Measurements from ENCODE around the gene GREB1. TPM values are rescaled to one million over a fixed set of nuclear protein-coding genes. Genes with fewer than 3 reads are reported as not detected.

GREB1 gene
- total and polyA plus RNA-seq, 2 donors: 0.24 to 0.43 TPM

DNA sequence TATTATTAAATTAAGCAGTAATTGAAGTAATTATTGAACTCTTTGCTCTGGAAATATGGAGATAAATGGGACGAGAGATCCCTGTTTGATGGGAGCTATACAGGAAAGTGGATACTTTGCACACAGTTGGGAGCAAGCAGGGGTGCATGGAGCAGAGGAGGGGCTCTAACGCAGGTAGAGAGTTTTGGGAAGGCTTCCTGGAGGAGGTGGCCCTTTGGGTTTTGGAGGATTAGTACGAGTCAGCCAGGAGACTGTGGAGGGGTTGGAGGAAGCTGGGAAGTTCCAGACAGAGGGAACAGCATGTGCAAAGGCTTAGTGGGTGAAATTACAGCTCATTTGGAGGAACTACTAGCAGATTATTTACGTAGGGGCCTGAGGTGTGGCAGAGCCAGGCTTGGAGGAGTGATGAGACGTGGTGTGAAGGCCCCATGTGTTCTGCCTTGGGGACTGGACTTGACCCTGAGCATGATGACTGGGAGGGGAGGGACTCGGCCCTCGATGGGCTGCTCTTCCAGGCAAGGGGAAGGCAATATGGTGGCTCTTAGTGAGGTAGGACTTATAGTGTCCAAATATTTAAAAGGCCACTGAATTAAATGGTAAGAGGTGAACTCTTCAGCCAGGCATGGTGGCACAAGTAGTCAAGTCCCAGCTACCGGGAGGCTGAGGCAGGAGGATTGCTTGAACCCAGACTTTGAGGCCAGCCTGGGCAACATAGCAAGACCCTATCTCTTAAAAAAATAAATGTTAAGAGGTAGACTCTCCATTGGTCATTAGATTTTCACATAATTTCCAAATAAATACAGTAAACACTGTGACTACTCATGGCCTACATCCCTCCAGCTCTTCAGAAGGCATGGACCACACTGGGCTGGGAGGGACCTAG, 30.2 kb downstream of the GREB1 start:
- no peak overlapping the region for H3K27ac ChIP-seq (ENCODE audit: low read depth in 1 of 2, low read length in 1 of 2)
- H3K4me3 ChIP-seq (ENCODE audit: low read length in 2 of 2): no peak overlapping the region
- peaks cover 0 to 7% of the 10 kb centered on the region in 2 donors for H3K27me3 ChIP-seq (ENCODE audit: control insufficient read depth in 2 of 2, insufficient read depth in 1 of 2, low read length in 1 of 2)
- no peaks in the 10 kb centered on the region for H3K4me1 ChIP-seq (ENCODE audit: control insufficient read depth in 2 of 2, insufficient read depth in 2 of 2, low read length in 2 of 2)
- no peak for DNase-seq (ENCODE audit: low read depth in 6 of 9, low spot score in 9 of 9)
- H3K36me3 ChIP-seq (ENCODE audit: control insufficient read depth in 2 of 2, insufficient read depth in 2 of 2, low read length in 1 of 2): no peaks in the 10 kb centered on the region
- H3K9me3 ChIP-seq (ENCODE audit: control insufficient read depth in 2 of 2, insufficient read depth in 1 of 2, low read length in 1 of 2): no peaks in the 10 kb centered on the region
- 97% methylated on average over 8 of the region's 8 CpGs for WGBS

DNA sequence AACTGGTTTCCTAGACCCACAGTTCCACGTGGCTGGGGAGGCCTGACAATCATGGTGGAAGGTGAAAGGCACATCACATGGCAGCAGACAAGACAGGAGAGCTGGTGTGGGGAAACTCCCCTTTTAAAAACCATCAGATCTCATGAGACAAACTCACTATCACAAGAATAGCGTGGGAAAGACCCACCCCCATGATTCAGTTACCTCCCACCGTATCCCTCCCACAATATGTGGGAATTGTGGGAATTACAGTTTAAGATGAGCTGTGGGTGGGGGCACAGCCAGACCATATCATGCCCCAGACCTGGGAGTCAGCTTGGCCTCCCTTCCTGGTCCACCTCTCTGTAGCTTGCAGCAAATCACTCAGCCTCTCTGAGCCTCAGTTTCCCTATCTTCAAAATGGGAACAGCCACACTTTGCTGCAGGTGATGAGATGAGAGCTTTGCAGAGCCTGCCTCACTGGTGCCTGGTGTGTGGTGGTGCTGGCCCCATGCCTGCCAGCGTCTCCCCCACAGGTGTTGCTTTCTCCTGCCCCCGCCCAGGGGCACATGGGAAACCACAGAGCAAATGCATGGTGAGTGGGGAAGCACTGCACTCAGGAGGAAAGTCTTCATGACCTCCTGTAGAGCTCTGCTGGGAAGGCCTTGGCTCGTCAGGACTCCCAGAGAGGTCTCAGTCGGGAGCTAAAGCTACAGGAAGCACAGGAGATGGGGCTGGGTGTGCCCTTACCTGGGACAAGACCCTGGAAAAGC, 31.1 kb downstream of the GREB1 start:
- Histone ChIP-seq H3K9me3 (ENCODE audit: control insufficient read depth in 2 of 2, insufficient read depth in 1 of 2, low read length in 1 of 2) (no peaks in the 10 kb centered on the region), H3K4me3 (ENCODE audit: low read length in 2 of 2) (no peak overlapping the region), H3K27me3 (ENCODE audit: control insufficient read depth in 2 of 2, insufficient read depth in 1 of 2, low read length in 1 of 2) (no peaks in the 10 kb centered on the region), H3K36me3 (ENCODE audit: control insufficient read depth in 2 of 2, insufficient read depth in 2 of 2, low read length in 1 of 2) (no peaks in the 10 kb centered on the region), H3K27ac (ENCODE audit: low read depth in 1 of 2, low read length in 1 of 2) (no peak overlapping the region), H3K4me1 (ENCODE audit: control insufficient read depth in 2 of 2, insufficient read depth in 2 of 2, low read length in 2 of 2) (no peaks in the 10 kb centered on the region)
- peak in 1 of 9 donors; percentile 5 for DNase-seq (ENCODE audit: low read depth in 6 of 9, low spot score in 9 of 9)
- WGBS: 79% methylated on average over 7 of the region's 7 CpGs

DNA sequence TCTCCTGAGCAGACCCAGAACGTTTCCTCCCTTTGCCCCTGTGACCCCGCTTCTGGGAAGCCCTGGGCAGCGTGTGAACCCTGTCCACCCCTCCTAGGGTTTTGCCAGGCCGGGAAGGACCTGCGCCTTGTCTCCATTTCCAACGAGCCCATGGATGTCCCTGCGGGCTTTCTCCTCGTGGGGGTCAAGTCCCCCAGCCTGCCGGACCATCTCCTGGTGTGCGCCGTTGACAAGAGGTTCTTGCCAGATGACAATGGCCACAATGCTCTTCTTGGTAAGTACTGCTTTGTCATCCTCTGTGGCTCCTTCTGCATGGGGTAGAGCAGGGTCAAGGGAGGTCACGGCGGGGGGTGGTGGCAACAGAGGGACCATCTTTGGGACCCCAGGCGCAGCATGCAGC, 32.5 kb downstream of the GREB1 start:
- Histone ChIP-seq H3K4me1 (ENCODE audit: control insufficient read depth in 2 of 2, insufficient read depth in 2 of 2, low read length in 2 of 2) (no peaks in the 10 kb centered on the region), H3K4me3 (ENCODE audit: low read length in 2 of 2) (no peak overlapping the region), H3K36me3 (ENCODE audit: control insufficient read depth in 2 of 2, insufficient read depth in 2 of 2, low read length in 1 of 2) (no peaks in the 10 kb centered on the region), H3K27me3 (ENCODE audit: control insufficient read depth in 2 of 2, insufficient read depth in 1 of 2, low read length in 1 of 2) (no peaks in the 10 kb centered on the region), H3K27ac (ENCODE audit: low read depth in 1 of 2, low read length in 1 of 2) (no peak overlapping the region), H3K9me3 (ENCODE audit: control insufficient read depth in 2 of 2, insufficient read depth in 1 of 2, low read length in 1 of 2) (no peaks in the 10 kb centered on the region)
- WGBS: 95% methylated on average over 14 of the region's 14 CpGs
- DNase-seq (ENCODE audit: low read depth in 6 of 9, low spot score in 9 of 9): no peak

DNA sequence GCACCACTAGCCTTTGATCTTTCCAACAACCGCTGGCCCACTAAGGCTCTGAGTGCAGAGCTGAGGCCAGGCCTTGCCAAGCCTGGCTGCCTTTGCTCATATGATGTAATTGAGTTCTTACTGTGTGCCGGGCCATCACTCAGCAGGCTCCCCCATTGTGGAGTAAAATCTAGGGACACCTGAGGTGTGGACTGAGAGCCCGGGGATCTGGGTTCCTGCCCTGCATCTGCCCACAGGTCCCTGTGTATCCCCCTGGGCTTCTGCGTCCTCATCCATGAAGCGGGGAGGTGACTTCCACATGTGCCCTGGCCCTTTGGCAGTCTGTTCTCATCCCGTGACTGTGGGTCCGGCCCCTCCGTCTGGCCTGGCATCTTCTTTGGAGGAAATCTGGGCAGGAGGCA, 33.8 kb downstream of the GREB1 start:
- H3K9me3 ChIP-seq (ENCODE audit: control insufficient read depth in 2 of 2, insufficient read depth in 1 of 2, low read length in 1 of 2): no peaks in the 10 kb centered on the region
- no peak overlapping the region for H3K4me3 ChIP-seq (ENCODE audit: low read length in 2 of 2)
- no peaks in the 10 kb centered on the region for H3K4me1 ChIP-seq (ENCODE audit: control insufficient read depth in 2 of 2, insufficient read depth in 2 of 2, low read length in 2 of 2)
- no peak overlapping the region for H3K27ac ChIP-seq (ENCODE audit: low read depth in 1 of 2, low read length in 1 of 2)
- H3K36me3 ChIP-seq (ENCODE audit: control insufficient read depth in 2 of 2, insufficient read depth in 2 of 2, low read length in 1 of 2): no peaks in the 10 kb centered on the region
- no peak for DNase-seq (ENCODE audit: low read depth in 6 of 9, low spot score in 9 of 9)
- WGBS: 98% methylated on average over 8 of the region's 8 CpGs
- no peaks in the 10 kb centered on the region for H3K27me3 ChIP-seq (ENCODE audit: control insufficient read depth in 2 of 2, insufficient read depth in 1 of 2, low read length in 1 of 2)

DNA sequence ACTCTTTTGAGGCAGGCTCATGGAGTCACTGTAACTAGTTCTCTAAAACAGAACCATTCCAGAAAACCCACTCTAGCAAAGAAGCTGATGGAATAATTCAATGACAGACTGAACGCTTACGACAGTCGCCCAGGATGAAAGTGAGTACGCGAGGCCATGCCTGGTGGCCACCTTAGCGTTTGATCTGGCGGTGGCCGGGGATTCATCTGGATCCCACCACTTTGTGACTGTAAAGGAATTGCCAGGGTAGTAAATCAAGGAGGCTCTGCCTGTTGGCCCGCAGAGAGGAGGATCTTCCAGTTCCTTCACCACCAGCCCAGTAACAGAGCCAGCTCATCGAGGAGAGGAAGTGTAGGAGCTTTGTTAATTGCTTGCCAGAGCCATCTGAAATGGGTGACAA, 34.6 kb downstream of the GREB1 start:
- 84% methylated on average over 10 of the region's 10 CpGs for WGBS
- no peak for DNase-seq (ENCODE audit: low read depth in 6 of 9, low spot score in 9 of 9)
- H3K4me3 ChIP-seq (ENCODE audit: low read length in 2 of 2): no peak overlapping the region
- no peak overlapping the region for H3K27ac ChIP-seq (ENCODE audit: low read depth in 1 of 2, low read length in 1 of 2)
- no peaks in the 10 kb centered on the region for H3K36me3 ChIP-seq (ENCODE audit: control insufficient read depth in 2 of 2, insufficient read depth in 2 of 2, low read length in 1 of 2)
- H3K9me3 ChIP-seq (ENCODE audit: control insufficient read depth in 2 of 2, insufficient read depth in 1 of 2, low read length in 1 of 2): no peaks in the 10 kb centered on the region
- no peaks in the 10 kb centered on the region for H3K27me3 ChIP-seq (ENCODE audit: control insufficient read depth in 2 of 2, insufficient read depth in 1 of 2, low read length in 1 of 2)
- H3K4me1 ChIP-seq (ENCODE audit: control insufficient read depth in 2 of 2, insufficient read depth in 2 of 2, low read length in 2 of 2): no peaks in the 10 kb centered on the region

DNA sequence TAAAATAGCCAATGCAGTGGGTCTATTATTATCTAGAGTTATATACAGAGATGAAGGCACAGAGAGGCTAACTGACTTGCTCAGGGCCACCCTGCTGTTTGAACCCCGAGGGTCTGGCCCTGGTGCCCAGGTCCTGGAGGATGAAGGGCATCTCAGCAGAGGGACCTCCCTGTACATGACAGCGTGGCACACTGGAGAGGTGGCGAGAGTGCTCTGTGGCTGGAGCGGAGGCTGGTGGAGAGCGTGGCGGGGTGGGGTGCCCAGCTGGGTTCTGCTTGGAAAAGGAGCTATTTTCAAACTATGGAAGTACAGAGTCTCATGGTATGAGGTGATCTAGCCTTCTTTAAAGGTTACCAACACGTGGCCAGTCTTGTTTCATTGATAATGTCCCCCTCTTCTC, 35.8 kb downstream of the GREB1 start:
- Histone ChIP-seq H3K4me1 (ENCODE audit: control insufficient read depth in 2 of 2, insufficient read depth in 2 of 2, low read length in 2 of 2) (no peaks in the 10 kb centered on the region), H3K4me3 (ENCODE audit: low read length in 2 of 2) (no peak overlapping the region), H3K27ac (ENCODE audit: low read depth in 1 of 2, low read length in 1 of 2) (no peak overlapping the region), H3K27me3 (ENCODE audit: control insufficient read depth in 2 of 2, insufficient read depth in 1 of 2, low read length in 1 of 2) (no peaks in the 10 kb centered on the region), H3K36me3 (ENCODE audit: control insufficient read depth in 2 of 2, insufficient read depth in 2 of 2, low read length in 1 of 2) (no peaks in the 10 kb centered on the region), H3K9me3 (ENCODE audit: control insufficient read depth in 2 of 2, insufficient read depth in 1 of 2, low read length in 1 of 2) (no peaks in the 10 kb centered on the region)
- DNase-seq (ENCODE audit: low read depth in 6 of 9, low spot score in 9 of 9): no peak
- WGBS: 94% methylated on average over 7 of the region's 7 CpGs

DNA sequence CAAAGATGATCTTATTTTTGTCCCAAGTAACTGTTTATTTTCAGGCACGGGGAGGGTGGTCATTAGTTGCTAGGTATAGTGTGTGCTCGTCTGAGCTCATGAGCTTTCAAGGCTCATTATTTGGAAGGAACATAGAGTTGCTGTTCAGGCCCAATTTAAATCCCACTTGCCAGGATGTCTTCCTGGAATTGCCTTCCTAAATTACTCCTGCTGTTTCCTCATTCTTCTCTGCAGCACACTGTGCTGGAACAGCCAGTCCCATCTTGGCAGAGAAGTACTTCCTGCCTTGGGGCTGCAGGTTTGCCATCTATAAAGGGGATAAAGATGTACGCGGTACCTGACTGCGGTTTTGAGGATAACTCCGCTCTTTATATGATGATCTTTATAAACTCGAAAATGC, 37.3 kb downstream of the GREB1 start:
- H3K4me1 ChIP-seq (ENCODE audit: control insufficient read depth in 2 of 2, insufficient read depth in 2 of 2, low read length in 2 of 2): no peaks in the 10 kb centered on the region
- H3K4me3 ChIP-seq (ENCODE audit: low read length in 2 of 2): no peak overlapping the region
- H3K27me3 ChIP-seq (ENCODE audit: control insufficient read depth in 2 of 2, insufficient read depth in 1 of 2, low read length in 1 of 2): no peaks in the 10 kb centered on the region
- H3K36me3 ChIP-seq (ENCODE audit: control insufficient read depth in 2 of 2, insufficient read depth in 2 of 2, low read length in 1 of 2): no peaks in the 10 kb centered on the region
- no peak overlapping the region for H3K27ac ChIP-seq (ENCODE audit: low read depth in 1 of 2, low read length in 1 of 2)
- WGBS: 74% methylated on average over 7 of the region's 7 CpGs
- no peak for DNase-seq (ENCODE audit: low read depth in 6 of 9, low spot score in 9 of 9)
- no peaks in the 10 kb centered on the region for H3K9me3 ChIP-seq (ENCODE audit: control insufficient read depth in 2 of 2, insufficient read depth in 1 of 2, low read length in 1 of 2)

DNA sequence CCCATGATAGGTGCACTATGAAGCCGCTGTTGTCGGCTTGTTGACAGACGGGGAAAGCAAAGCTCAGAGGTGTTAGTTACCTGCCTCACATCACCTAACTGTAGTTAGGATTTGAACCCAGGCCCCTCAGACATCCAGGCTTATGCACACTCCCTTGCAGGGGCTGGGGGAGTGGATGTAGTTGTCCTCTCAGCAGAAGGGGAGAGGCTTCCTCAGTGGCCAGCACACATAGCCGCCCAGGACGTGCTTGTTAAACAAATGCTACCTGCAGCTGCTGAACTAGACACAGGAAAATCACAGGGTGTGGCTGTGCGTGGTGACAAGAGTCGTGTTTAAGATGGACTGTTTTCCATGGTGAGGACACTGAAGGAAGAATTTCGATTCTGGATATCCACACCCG, 39.2 kb downstream of the GREB1 start:
- no peaks in the 10 kb centered on the region for H3K9me3 ChIP-seq (ENCODE audit: control insufficient read depth in 2 of 2, insufficient read depth in 1 of 2, low read length in 1 of 2)
- DNase-seq (ENCODE audit: low read depth in 6 of 9, low spot score in 9 of 9): no peak
- no peaks in the 10 kb centered on the region for H3K4me1 ChIP-seq (ENCODE audit: control insufficient read depth in 2 of 2, insufficient read depth in 2 of 2, low read length in 2 of 2)
- H3K36me3 ChIP-seq (ENCODE audit: control insufficient read depth in 2 of 2, insufficient read depth in 2 of 2, low read length in 1 of 2): no peaks in the 10 kb centered on the region
- WGBS: 95% methylated on average over 9 of the region's 9 CpGs
- H3K27ac ChIP-seq (ENCODE audit: low read depth in 1 of 2, low read length in 1 of 2): no peak overlapping the region
- peaks cover 0 to 3% of the 10 kb centered on the region in 2 donors for H3K27me3 ChIP-seq (ENCODE audit: control insufficient read depth in 2 of 2, insufficient read depth in 1 of 2, low read length in 1 of 2)
- H3K4me3 ChIP-seq (ENCODE audit: low read length in 2 of 2): no peak overlapping the region

DNA sequence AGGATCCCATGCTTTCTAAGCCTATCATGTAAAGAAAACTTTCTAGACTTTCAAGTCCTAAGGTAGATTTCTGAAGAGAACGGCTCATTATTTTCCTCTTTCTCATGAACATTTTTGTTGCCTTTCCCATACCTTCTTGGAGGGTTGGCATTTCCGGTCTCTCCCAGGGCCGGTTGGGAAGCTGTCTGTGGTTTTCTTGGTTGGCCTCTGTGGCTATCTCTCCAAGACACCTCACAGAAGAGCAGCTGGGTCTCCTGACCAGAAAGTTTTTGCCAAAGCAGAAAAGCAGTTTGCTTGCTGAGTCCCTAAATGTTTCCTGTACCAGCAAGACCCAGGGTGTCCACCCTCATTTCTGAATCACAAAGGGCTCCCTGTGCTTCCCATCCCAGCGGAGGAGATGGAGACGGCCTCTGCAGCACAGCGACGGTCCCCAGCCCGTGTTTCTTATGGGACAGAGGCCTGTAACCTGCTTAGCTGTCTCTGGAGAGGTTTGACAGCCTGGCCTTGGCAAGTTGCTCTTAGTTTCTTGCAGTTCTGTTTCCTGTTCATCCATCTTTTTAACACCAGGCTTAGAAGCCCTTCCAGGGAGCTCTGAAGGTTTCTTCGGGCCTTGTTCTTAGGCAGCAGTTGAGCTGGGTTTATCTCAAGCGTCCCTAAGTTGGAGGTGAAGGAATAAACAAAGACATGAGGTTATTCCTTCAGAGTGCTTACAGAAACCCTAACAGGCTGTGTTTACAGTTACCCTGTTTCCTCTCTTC, 39.8 kb downstream of the GREB1 start:
- 89% methylated on average over 10 of the region's 10 CpGs for WGBS
- no peaks in the 10 kb centered on the region for H3K36me3 ChIP-seq (ENCODE audit: control insufficient read depth in 2 of 2, insufficient read depth in 2 of 2, low read length in 1 of 2)
- H3K9me3 ChIP-seq (ENCODE audit: control insufficient read depth in 2 of 2, insufficient read depth in 1 of 2, low read length in 1 of 2): no peaks in the 10 kb centered on the region
- H3K4me3 ChIP-seq (ENCODE audit: low read length in 2 of 2): no peak overlapping the region
- no peaks in the 10 kb centered on the region for H3K4me1 ChIP-seq (ENCODE audit: control insufficient read depth in 2 of 2, insufficient read depth in 2 of 2, low read length in 2 of 2)
- no peak for DNase-seq (ENCODE audit: low read depth in 6 of 9, low spot score in 9 of 9)
- peaks cover 0 to 3% of the 10 kb centered on the region in 2 donors for H3K27me3 ChIP-seq (ENCODE audit: control insufficient read depth in 2 of 2, insufficient read depth in 1 of 2, low read length in 1 of 2)
- H3K27ac ChIP-seq (ENCODE audit: low read depth in 1 of 2, low read length in 1 of 2): no peak overlapping the region

Measured in thymus (tissue), 11 donors.